SK-N-SH (cell line): ENCODE measurements around the gene TUBB3. TPM values are rescaled to one million over a fixed set of nuclear protein-coding genes. Genes with fewer than 3 reads are reported as not detected.
"Not testable (repeated sequence)": the region's sequence is repeated elsewhere in the genome, so short reads cannot be mapped to it uniquely, and the experiment has no call there.

Experiments
- CTCF ChIA-PET: fragments of 300-600, 350-600 bp; formaldehyde crosslinking; extraction: SDS; loops from one replicate; lab custom pipeline; 2021; lab: Yijun Ruan, JAX
- POLR2A ChIA-PET: fragments of 350-600 bp; sonication (Branson Sonifier 250); formaldehyde crosslinking; extraction: SDS; loops from one replicate; lab custom pipeline; 2020; ENCODE audit warnings: antibody characterized with exemption, inconsistent platforms; lab: Yijun Ruan, JAX
- DNase-seq: peaks from one replicate; pipeline ENCODE4 v3.0.0; 2012
- H2AFZ ChIP-seq: fragments of 200-600 bp; sonication (generic); 2 replicates; pipeline ENCODE4 v1.8.1; 2016; ENCODE audit warnings: antibody characterized with exemption, mild to moderate bottlenecking, low read depth
- H3F3A ChIP-seq: fragments of 200-600 bp; sonication (generic); replicated peaks from 2 replicates; pipeline ENCODE3; 2016; ENCODE audit warnings: antibody characterized with exemption, mild to moderate bottlenecking; ENCODE audit not compliant: insufficient read depth
- H3K27ac ChIP-seq, 2 experiments: fragments of 200-500 bp in 1 of 2; fragments of 200-600 bp in 1 of 2; sonication (Bioruptor generic) in 1 of 2; sonication (generic), shearing (Covaris generic) in 1 of 2; 2 replicates each; pipeline versions ENCODE4 v1.5.1 to v1.6.1; 2014 to 2016; ENCODE audit warnings: low read depth in 2 of 2, inconsistent platforms in 1 of 2, low read length in 1 of 2, mild to moderate bottlenecking in 1 of 2, mixed read lengths in 1 of 2
- H3K27me3 ChIP-seq: fragments of 200-600 bp; sonication (generic), shearing (Covaris generic); 2 replicates; pipeline ENCODE4 v1.6.1; 2016; ENCODE audit warnings: mixed run types; ENCODE audit not compliant: insufficient read depth
- H3K36me3 ChIP-seq, 2 experiments: fragments of 200-500 bp in 1 of 2; fragments of 200-600 bp in 1 of 2; sonication (Bioruptor generic) in 1 of 2; sonication (generic) in 1 of 2; replicated peaks in 1 of 2; 2 replicates each; pipeline versions ENCODE3 to v1.5.1; 2014 to 2016; ENCODE audit warnings: low read length in 1 of 2, mild to moderate bottlenecking in 1 of 2; ENCODE audit not compliant: insufficient read depth in 2 of 2, control insufficient read depth in 1 of 2
- H3K4me1 ChIP-seq, 2 experiments: fragments of 200-500 bp in 1 of 2; fragments of 200-600 bp in 1 of 2; sonication (Bioruptor generic) in 1 of 2; sonication (generic), shearing (Covaris generic) in 1 of 2; 2 replicates each; pipeline versions ENCODE4 v1.5.1 to v1.6.1; 2014 to 2016; ENCODE audit warnings: low read depth in 1 of 2, low read length in 1 of 2, mixed run types in 1 of 2; ENCODE audit not compliant: insufficient read depth in 2 of 2, control insufficient read depth in 1 of 2
- H3K4me2 ChIP-seq: fragments of 200-600 bp; sonication (generic), shearing (Covaris generic); 2 replicates; pipeline ENCODE4 v1.6.1; 2017; ENCODE audit warnings: mixed run types
- H3K4me3 ChIP-seq, 2 experiments: fragments of 200-500 bp in 1 of 2; fragments of 200-600 bp in 1 of 2; sonication (Bioruptor generic) in 1 of 2; sonication (generic), shearing (Covaris generic) in 1 of 2; 2 replicates each; pipeline versions ENCODE4 v1.5.1 to v1.8.1; 2014 to 2016; ENCODE audit warnings: low read depth in 2 of 2, inconsistent platforms in 1 of 2, low read length in 1 of 2, mild to moderate bottlenecking in 1 of 2, mixed read lengths in 1 of 2, moderate library complexity in 1 of 2
- H3K79me2 ChIP-seq: fragments of 200-600 bp; sonication (generic); 2 replicates; pipeline ENCODE4 v1.8.1; 2017; ENCODE audit warnings: mild to moderate bottlenecking; ENCODE audit not compliant: insufficient read depth
- H3K9ac ChIP-seq: fragments of 200-600 bp; sonication (generic); 2 replicates; pipeline ENCODE4 v1.6.1; 2017; ENCODE audit warnings: mixed run types
- H3K9me2 ChIP-seq: fragments of 200-600 bp; sonication (generic); 2 replicates; pipeline ENCODE4 v1.6.1; 2017; ENCODE audit warnings: mixed run types
- H3K9me3 ChIP-seq: fragments of 200-600 bp; sonication (generic); 2 replicates; pipeline ENCODE4 v1.6.1; 2017; ENCODE audit warnings: mixed run types, mild to moderate bottlenecking, moderate library complexity
- H4K20me1 ChIP-seq: fragments of 200-600 bp; sonication (generic); 2 replicates; pipeline ENCODE4 v1.6.1; 2017; ENCODE audit warnings: mild to moderate bottlenecking, mixed run types; ENCODE audit not compliant: insufficient read depth
- CHD2 ChIP-seq: fragments of 150-350 bp; IDR thresholded peaks from 2 replicates; pipeline ENCODE4 v1.6.1; 2018; ENCODE audit warnings: low read length; ENCODE audit not compliant: partially characterized antibody
- CTCF ChIP-seq: fragments of 200-600 bp; sonication (generic); IDR thresholded peaks from 2 replicates; pipeline ENCODE4 v1.6.1; 2017; ENCODE audit warnings: antibody characterized with exemption, mild to moderate bottlenecking, moderate library complexity
- ELF1 ChIP-seq: IDR thresholded peaks from 2 replicates; pipeline ENCODE4 v1.4.0; 2012
- EP300 ChIP-seq, 2 experiments: IDR thresholded peaks; 2 replicates each; pipeline versions ENCODE4 v1.4.0 to v1.6.1; 2012; ENCODE audit warnings: borderline replicate concordance in 1 of 2, low read depth in 1 of 2, low read length in 1 of 2
- FOSL2 ChIP-seq: IDR thresholded peaks from 2 replicates; pipeline ENCODE4 v1.4.0; 2012; ENCODE audit warnings: low read depth, mild to moderate bottlenecking, moderate library complexity, borderline replicate concordance
- GATA2 ChIP-seq: sonication (generic); formaldehyde crosslinking; IDR thresholded peaks from 2 replicates; pipeline ENCODE4 v1.5.0; 2020; ENCODE audit warnings: mild to moderate bottlenecking, missing genetic modification reagents
- IRF3 ChIP-seq: fragments of 150-350 bp; IDR thresholded peaks from 2 replicates; pipeline ENCODE4 v1.6.1; 2016; ENCODE audit warnings: mild to moderate bottlenecking, low read depth, low read length
- MAX ChIP-seq: IDR thresholded peaks from 2 replicates; pipeline ENCODE4 v1.4.0; 2012; ENCODE audit warnings: low read depth
- MEF2A ChIP-seq: IDR thresholded peaks from 2 replicates; pipeline ENCODE4 v1.4.0; 2012; ENCODE audit warnings: low read depth, borderline replicate concordance
- NRF1 ChIP-seq: IDR thresholded peaks from 2 replicates; pipeline ENCODE4 v1.6.1; 2012; ENCODE audit warnings: low read depth, mild to moderate bottlenecking, low read length
- PBX3 ChIP-seq: IDR thresholded peaks from 2 replicates; pipeline ENCODE4; 2012
- POLR2AphosphoS5 ChIP-seq: IDR thresholded peaks from 2 replicates; pipeline ENCODE4 v1.6.1; 2012; ENCODE audit warnings: low read depth, low read length
- RXRA ChIP-seq: IDR thresholded peaks from 2 replicates; pipeline ENCODE4 v1.4.0; 2012; ENCODE audit warnings: low read depth, mild to moderate bottlenecking, borderline replicate concordance
- SIN3A ChIP-seq: IDR thresholded peaks from 2 replicates; pipeline ENCODE4 v1.6.1; 2012; ENCODE audit warnings: low read depth, mild to moderate bottlenecking, low read length, moderate library complexity, borderline replicate concordance
- ZBTB33 ChIP-seq: IDR thresholded peaks from 2 replicates; pipeline ENCODE4 v1.4.0; 2012; ENCODE audit warnings: low read depth, borderline replicate concordance
- WGBS: methylation state at CpG from one replicate; pipeline ENCODE4 v1.1.6; 2017; ENCODE audit warnings: low lambda C conversion rate; 5-methylcytosine and 5-hydroxymethylcytosine counted together
- polyA plus RNA-seq, 3 experiments: library from polyadenylated mRNA; depleted of rRNA; stranded (reverse); fragments of >200 nt; gene quantifications; 2 replicates each; pipeline ENCODE4 v1.2.3, GENCODE V29; 2012

TUBB3 gene
- polyA plus RNA-seq, 1 of the 3 experiments (the other 2 are of a cell fraction) = 428 TPM

- Histone ChIP-seq H3K9me3 (no peaks in the 10 kb centered on the region), H3F3A (peaks cover 22% of the 10 kb centered on the region), H3K27ac (peak overlapping the region in 1 of 2 experiments; percentile 12; a peak in 1 of 4 replicates), H3K4me2 (no peak overlapping the region), H3K27me3 (no peaks in the 10 kb centered on the region), H4K20me1 (peaks cover 62% of the 10 kb centered on the region)
- POLR2A ChIA-PET = interaction anchor here (2.5 kb wide), 1 partner anchor 10 kb away, joined by 11 read pairs; no protein-coding TSS in a partner anchor
- TF ChIP-seq PBX3 (no peak), MAX (no peak), FOSL2 (no peak), GATA2 (CRISPR knock-in tag) (no peak), IRF3 (no peak), NRF1 (no peak), CHD2 (no peak), MEF2A (no peak), SIN3A (no peak), EP300 (IDR thresholded peaks at IDR 0.05; ENCODE audit: borderline replicate concordance in 1 of 2, low read depth in 1 of 2, low read length in 1 of 2) (no peak), POLR2AphosphoS5 (no peak), RXRA (no peak), ELF1 (no peak), CTCF (no peak), ZBTB33 (no peak)
- TF ChIP-seq, all 33 proteins: peak for 0
- CTCF ChIA-PET = interaction anchor here (1.0 kb wide), 1 partner anchor 14 kb away, joined by 3 read pairs; the partner anchor contains the start of gene DEF8
- Histone ChIP-seq H3K9ac (no peak overlapping the region), H3K36me3 (peaks cover 45 to 55% of the 10 kb centered on the region in 2 experiments), H3K9me2 (no peaks in the 10 kb centered on the region), H2AFZ (no peak overlapping the region), H3K79me2 (peaks cover 28% of the 10 kb centered on the region), H3K4me1 (no peaks in the 10 kb centered on the region), H3K4me3 (peak overlapping the region in 1 of 2 experiments; percentile 22; a peak in 1 of 4 replicates)
- no peak for DNase-seq
- WGBS = 96% methylated on average over 50 of the region's 61 CpGs
These were observed 11.7 kb downstream of the TUBB3 start for GRCh38 chr16:89934611-89935553.

- not testable (repeated sequence) for DNase-seq, H3K9me2 ChIP-seq, H3K4me2 ChIP-seq, H3K4me1 ChIP-seq, H2AFZ ChIP-seq, H3K9me3 ChIP-seq, H3K9ac ChIP-seq, H3K27me3 ChIP-seq
- peaks cover 22% of the 10 kb centered on the region for H3F3A ChIP-seq
- WGBS = 97% methylated on average over 27 of the region's 27 CpGs
- ChIA-PET CTCF (interaction anchor here (1.0 kb wide), 1 partner anchor 13 kb away, joined by 3 read pairs; the partner anchor contains the start of gene DEF8), POLR2A (interaction anchor here (2.5 kb wide), 1 partner anchor 11 kb away, joined by 11 read pairs; no protein-coding TSS in a partner anchor)
- peaks cover 21% of the 10 kb centered on the region; the same call in 1 of the 2 replicates for H3K79me2 ChIP-seq
- H3K27ac ChIP-seq = peak overlapping the region in 1 of 2 experiments; percentile 71; a peak in 1 of 4 replicates
- H4K20me1 ChIP-seq = peaks cover 55% of the 10 kb centered on the region
- H3K36me3 ChIP-seq = peaks cover 38 to 55% of the 10 kb centered on the region in 2 experiments
- H3K4me3 ChIP-seq = peak overlapping the region in 1 of 2 experiments; percentile 33; a peak in 1 of 4 replicates
These were observed 12.5 kb downstream of the TUBB3 start for GRCh38 chr16:89935620-89936019.
